WTC11 (cell line): ENCODE data around the gene C1QTNF4.

Experiments
- CREB1 ChIP-seq: sonication (generic); formaldehyde crosslinking; IDR thresholded peaks from 2 replicates; pipeline ENCODE4 v1.8.0; 2023; ENCODE audit warnings: mild to moderate bottlenecking, missing genetic modification reagents
- GRHL2 ChIP-seq: fragments of 250-450 bp; sonication (Bioruptor Pico); IDR thresholded peaks from 2 replicates; pipeline ENCODE4 v1.8.0; 2022; ENCODE audit warnings: mild to moderate bottlenecking, moderate library complexity; ENCODE audit not compliant: insufficient replicate concordance, severe bottlenecking
- SMAD3 ChIP-seq: sonication (generic); formaldehyde crosslinking; IDR thresholded peaks from 2 replicates; pipeline ENCODE4 v1.8.0; 2022; ENCODE audit warnings: missing genetic modification reagents, mild to moderate bottlenecking, borderline replicate concordance
- TF ChIP-seq, protein P1 (sequence below): fragments of 200-600 bp; IDR thresholded peaks from 2 replicates; pipeline ENCODE4 v1.8.0; 2022; ENCODE audit warnings: antibody characterized with exemption

DNA sequence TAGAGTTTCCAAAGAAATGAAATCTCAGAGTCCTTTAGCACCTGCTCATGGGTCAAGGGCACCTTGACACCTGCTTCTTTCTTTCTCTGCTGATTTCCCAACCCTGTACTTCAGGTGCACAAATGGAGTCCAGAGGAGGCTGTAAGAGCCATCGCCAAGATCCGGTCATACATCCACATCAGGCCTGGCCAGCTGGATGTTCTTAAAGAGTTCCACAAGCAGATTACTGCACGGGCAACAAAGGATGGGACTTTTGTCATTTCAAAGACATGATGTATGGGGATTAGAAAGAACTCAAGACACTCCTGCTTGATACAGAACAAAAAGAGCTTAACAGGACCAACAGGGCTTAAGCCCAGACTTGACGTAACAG is 22.9 kb downstream of the C1QTNF4 start:
- no peak for TF ChIP-seq CREB1 (CRISPR knock-in tag)
- no peak for TF ChIP-seq SMAD3 (CRISPR knock-in tag)
- TF ChIP-seq GRHL2 (CRISPR knock-in tag), result no peak
- TF ChIP-seq, protein P1, sequence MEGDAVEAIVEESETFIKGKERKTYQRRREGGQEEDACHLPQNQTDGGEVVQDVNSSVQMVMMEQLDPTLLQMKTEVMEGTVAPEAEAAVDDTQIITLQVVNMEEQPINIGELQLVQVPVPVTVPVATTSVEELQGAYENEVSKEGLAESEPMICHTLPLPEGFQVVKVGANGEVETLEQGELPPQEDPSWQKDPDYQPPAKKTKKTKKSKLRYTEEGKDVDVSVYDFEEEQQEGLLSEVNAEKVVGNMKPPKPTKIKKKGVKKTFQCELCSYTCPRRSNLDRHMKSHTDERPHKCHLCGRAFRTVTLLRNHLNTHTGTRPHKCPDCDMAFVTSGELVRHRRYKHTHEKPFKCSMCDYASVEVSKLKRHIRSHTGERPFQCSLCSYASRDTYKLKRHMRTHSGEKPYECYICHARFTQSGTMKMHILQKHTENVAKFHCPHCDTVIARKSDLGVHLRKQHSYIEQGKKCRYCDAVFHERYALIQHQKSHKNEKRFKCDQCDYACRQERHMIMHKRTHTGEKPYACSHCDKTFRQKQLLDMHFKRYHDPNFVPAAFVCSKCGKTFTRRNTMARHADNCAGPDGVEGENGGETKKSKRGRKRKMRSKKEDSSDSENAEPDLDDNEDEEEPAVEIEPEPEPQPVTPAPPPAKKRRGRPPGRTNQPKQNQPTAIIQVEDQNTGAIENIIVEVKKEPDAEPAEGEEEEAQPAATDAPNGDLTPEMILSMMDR, result no peak
